H9 (cell line): ENCODE data around the gene RET. TPM values are rescaled to one million over a fixed set of nuclear protein-coding genes. Genes with fewer than 3 reads are reported as not detected.

Experiments
- DNase-seq: peaks from one replicate; pipeline ENCODE4 v3.0.0-alpha.2; 2017
- H2AFZ ChIP-seq: one replicate; pipeline ENCODE4 v1.6.1; 2013; ENCODE audit warnings: mild to moderate bottlenecking, low read length, control low read depth, moderate library complexity
- H2AK5ac ChIP-seq: 2 replicates; pipeline ENCODE4 v1.6.1; 2013; ENCODE audit warnings: low read length, control low read depth, mixed read lengths; ENCODE audit not compliant: insufficient read length
- H2BK120ac ChIP-seq: one replicate; pipeline ENCODE4 v1.6.1; 2013; ENCODE audit warnings: low read depth, mild to moderate bottlenecking, low read length, control low read depth, inconsistent platforms; ENCODE audit not compliant: poor library complexity, severe bottlenecking
- H2BK12ac ChIP-seq: 2 replicates; pipeline ENCODE4 v1.6.1; 2013; ENCODE audit warnings: low read length, control low read depth, mixed read lengths, low read depth; ENCODE audit not compliant: insufficient read length
- H2BK15ac ChIP-seq: 2 replicates; pipeline ENCODE4 v1.6.1; 2013; ENCODE audit warnings: low read depth, low read length, control low read depth
- H2BK20ac ChIP-seq: one replicate; pipeline ENCODE4 v1.6.1; 2013; ENCODE audit warnings: low read depth, mild to moderate bottlenecking, low read length, control low read depth, inconsistent platforms; ENCODE audit not compliant: poor library complexity, severe bottlenecking
- H2BK5ac ChIP-seq: 2 replicates; pipeline ENCODE4 v1.6.1; 2013; ENCODE audit warnings: low read length, control low read depth, mixed read lengths; ENCODE audit not compliant: insufficient read length
- H3K14ac ChIP-seq: 2 replicates; pipeline ENCODE4 v1.6.1; 2013; ENCODE audit warnings: low read length, control low read depth; ENCODE audit not compliant: insufficient read depth
- H3K18ac ChIP-seq: 2 replicates; pipeline ENCODE4 v1.6.1; 2013; ENCODE audit warnings: low read depth, mild to moderate bottlenecking, mixed read lengths, low read length, control low read depth; ENCODE audit not compliant: insufficient read length
- H3K23ac ChIP-seq: 2 replicates; pipeline ENCODE4 v1.6.1; 2013; ENCODE audit warnings: low read length, control low read depth, mixed read lengths, low read depth; ENCODE audit not compliant: insufficient read length
- H3K23me2 ChIP-seq: 2 replicates; pipeline ENCODE4 v1.6.1; 2013; ENCODE audit warnings: low read depth, mild to moderate bottlenecking, mixed read lengths, low read length, control low read depth; ENCODE audit not compliant: insufficient read length, poor library complexity, severe bottlenecking
- H3K27ac ChIP-seq: 2 replicates; pipeline ENCODE4 v1.5.1; 2013; ENCODE audit warnings: low read length, control low read depth, mixed read lengths, low read depth; ENCODE audit not compliant: insufficient read length
- H3K27me3 ChIP-seq: 2 replicates; pipeline ENCODE4 v1.6.1; 2013; ENCODE audit warnings: low read length, control low read depth, inconsistent platforms; ENCODE audit not compliant: insufficient read depth
- H3K4ac ChIP-seq: 2 replicates; pipeline ENCODE4 v1.6.1; 2013; ENCODE audit warnings: low read depth, mild to moderate bottlenecking, control low read depth, inconsistent platforms, low read length, moderate library complexity
- H3K4me1 ChIP-seq: 2 replicates; pipeline ENCODE4 v1.6.1; 2013; ENCODE audit warnings: low read length, control low read depth, inconsistent platforms; ENCODE audit not compliant: insufficient read depth
- H3K4me2 ChIP-seq: 2 replicates; pipeline ENCODE4 v1.6.1; 2013; ENCODE audit warnings: low read length, control low read depth, mixed read lengths; ENCODE audit not compliant: insufficient read length, insufficient read depth
- H3K56ac ChIP-seq: 2 replicates; pipeline ENCODE4 v1.6.1; 2013; ENCODE audit warnings: low read depth, mild to moderate bottlenecking, mixed read lengths, low read length, control low read depth; ENCODE audit not compliant: insufficient read length
- H3K79me1 ChIP-seq: 2 replicates; pipeline ENCODE4 v1.6.1; 2013; ENCODE audit warnings: low read depth, mild to moderate bottlenecking, moderate library complexity, low read length, control low read depth, inconsistent platforms; ENCODE audit not compliant: insufficient read depth, poor library complexity, severe bottlenecking
- H3K79me2 ChIP-seq: 2 replicates; pipeline ENCODE4 v1.6.1; 2013; ENCODE audit warnings: low read length, control low read depth, inconsistent platforms; ENCODE audit not compliant: insufficient read depth
- H3K9ac ChIP-seq: 2 replicates; pipeline ENCODE4 v1.6.1; 2013; ENCODE audit warnings: low read length, control low read depth, mixed read lengths; ENCODE audit not compliant: insufficient read length; ENCODE audit errors: extremely low read depth
- H3K9me3 ChIP-seq: one replicate; pipeline ENCODE4 v1.6.1; 2013; ENCODE audit warnings: low read depth, low read length, inconsistent platforms; ENCODE audit not compliant: control insufficient read depth
- H3T11ph ChIP-seq: one replicate; pipeline ENCODE4 v1.6.1; 2013; ENCODE audit warnings: mild to moderate bottlenecking, low read length, control low read depth, inconsistent platforms
- H4K20me1 ChIP-seq: one replicate; pipeline ENCODE4 v1.6.1; 2013; ENCODE audit not compliant: control insufficient read depth, insufficient read length, insufficient read depth
- H4K5ac ChIP-seq: 2 replicates; pipeline ENCODE4 v1.6.1; 2013; ENCODE audit warnings: low read depth, mild to moderate bottlenecking, mixed read lengths, low read length, control low read depth; ENCODE audit not compliant: insufficient read length
- H4K8ac ChIP-seq: replicated peaks from 2 replicates; pipeline ENCODE4 v1.6.1; 2013; ENCODE audit warnings: low read length, control low read depth, mixed read lengths, low read depth; ENCODE audit not compliant: insufficient read length
- H4K91ac ChIP-seq: 2 replicates; pipeline ENCODE4 v1.6.1; 2013; ENCODE audit warnings: low read depth, mild to moderate bottlenecking, moderate library complexity, mixed read lengths, low read length, control low read depth; ENCODE audit not compliant: insufficient read length
- H3K27ac Mint-ChIP-seq, 3 experiments: 2 replicates in 2 of 3; 3 replicates in 1 of 3; pipeline ENCODE4 v1.8.0; 2020 to 2021; ENCODE audit warnings: mixed read lengths in 3 of 3, mild to moderate bottlenecking in 1 of 3, moderate library complexity in 1 of 3
- H3K27me3 Mint-ChIP-seq: 2 replicates; pipeline ENCODE4 v1.8.0; 2021; ENCODE audit warnings: low read depth, mild to moderate bottlenecking, moderate library complexity, mixed read lengths
- H3K36me3 Mint-ChIP-seq, 3 experiments: 2 replicates in 2 of 3; 3 replicates in 1 of 3; pipeline ENCODE4 v1.8.0; 2020 to 2021; ENCODE audit warnings: low read depth in 3 of 3, mixed read lengths in 3 of 3; ENCODE audit not compliant: insufficient read depth in 1 of 3
- H3K4me1 Mint-ChIP-seq, 2 experiments: 2 replicates each; pipeline ENCODE4 v1.8.0; 2020; ENCODE audit warnings: mixed read lengths in 2 of 2
- H3K4me3 Mint-ChIP-seq, 2 experiments: 2 replicates in 1 of 2; 3 replicates in 1 of 2; pipeline ENCODE4 v1.8.0; 2020 to 2021; ENCODE audit warnings: mild to moderate bottlenecking in 2 of 2, mixed read lengths in 2 of 2, moderate library complexity in 1 of 2
- H3K9me3 Mint-ChIP-seq, 2 experiments: 2 replicates in 1 of 2; 3 replicates in 1 of 2; pipeline ENCODE4 v1.8.0; 2020; ENCODE audit warnings: mild to moderate bottlenecking in 2 of 2, mixed read lengths in 2 of 2, moderate library complexity in 1 of 2
- WGBS: extraction: QIAGEN DNeasy Blood & Tissue Kit; methylation state at CpG from one replicate; pipeline ENCODE4 v1.1.7; 2013; ENCODE audit warnings: missing lambda C conversion rate, low lambda C conversion rate, mixed read lengths; ENCODE audit not compliant: insufficient read length; ENCODE audit errors: extremely low coverage; 5-methylcytosine and 5-hydroxymethylcytosine counted together
- total RNA-seq: library from RNA; stranded (reverse); gene quantifications from 2 replicates; pipeline ENCODE4 v1.2.1, GENCODE V29; 2021
- TF ChIP-seq, protein P1 (sequence below): fragments of 200-600 bp; sonication (generic); conservative IDR thresholded peaks from 3 replicates; pipeline ENCODE4 v1.8.0; 2021; ENCODE audit warnings: antibody characterized with exemption, mild to moderate bottlenecking

The RET gene
- total RNA-seq, 1 experiment from 2014 or later: 12.2 TPM

DNA sequence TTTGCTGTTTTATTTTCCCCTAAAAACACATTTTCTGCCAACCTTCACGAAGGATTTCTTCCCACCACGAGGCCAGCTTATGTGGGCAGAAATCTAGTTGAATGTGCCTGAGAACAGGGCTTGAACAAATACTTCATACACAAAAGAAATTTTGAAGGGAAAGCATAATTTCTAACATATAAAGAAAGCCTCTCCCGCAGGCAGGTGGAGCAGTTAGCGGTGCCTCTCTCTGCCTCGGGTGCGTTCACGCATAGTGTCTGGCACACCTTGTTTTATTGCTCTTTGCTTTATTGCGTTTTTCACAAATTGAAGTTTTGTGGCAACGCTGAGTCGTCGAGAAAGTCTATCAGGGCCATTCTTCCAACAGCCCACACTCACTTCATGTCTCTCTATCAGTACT, 54.4 kb downstream of the RET start:
- Histone ChIP-seq H2AK5ac (no peak overlapping the region), H3K4ac (no peak overlapping the region), H3K4me2 (no peak overlapping the region), H3T11ph (no peak overlapping the region), H2BK5ac (no peak overlapping the region), H3K9ac (no peak overlapping the region), H3K23me2 (no peaks in the 10 kb centered on the region), H2AFZ (no peak overlapping the region), H3K56ac (no peak overlapping the region), H4K91ac (no peak overlapping the region), H3K18ac (no peak overlapping the region), H3K23ac (no peak overlapping the region), H3K14ac (no peak overlapping the region), H2BK120ac (no peak overlapping the region), H3K79me1 (no peaks in the 10 kb centered on the region), H4K8ac (no peak overlapping the region), H4K20me1 (no peaks in the 10 kb centered on the region), H3K9me3 (no peaks in the 10 kb centered on the region), H2BK12ac (no peak overlapping the region), H2BK15ac (no peak overlapping the region), H3K27me3 (no peaks in the 10 kb centered on the region), H3K27ac (no peak overlapping the region), H3K4me1 (no peaks in the 10 kb centered on the region; the same call in 1 of the 2 replicates), H2BK20ac (no peak overlapping the region), H3K79me2 (no peaks in the 10 kb centered on the region), H4K5ac (no peak overlapping the region)
- TF ChIP-seq, protein P1, sequence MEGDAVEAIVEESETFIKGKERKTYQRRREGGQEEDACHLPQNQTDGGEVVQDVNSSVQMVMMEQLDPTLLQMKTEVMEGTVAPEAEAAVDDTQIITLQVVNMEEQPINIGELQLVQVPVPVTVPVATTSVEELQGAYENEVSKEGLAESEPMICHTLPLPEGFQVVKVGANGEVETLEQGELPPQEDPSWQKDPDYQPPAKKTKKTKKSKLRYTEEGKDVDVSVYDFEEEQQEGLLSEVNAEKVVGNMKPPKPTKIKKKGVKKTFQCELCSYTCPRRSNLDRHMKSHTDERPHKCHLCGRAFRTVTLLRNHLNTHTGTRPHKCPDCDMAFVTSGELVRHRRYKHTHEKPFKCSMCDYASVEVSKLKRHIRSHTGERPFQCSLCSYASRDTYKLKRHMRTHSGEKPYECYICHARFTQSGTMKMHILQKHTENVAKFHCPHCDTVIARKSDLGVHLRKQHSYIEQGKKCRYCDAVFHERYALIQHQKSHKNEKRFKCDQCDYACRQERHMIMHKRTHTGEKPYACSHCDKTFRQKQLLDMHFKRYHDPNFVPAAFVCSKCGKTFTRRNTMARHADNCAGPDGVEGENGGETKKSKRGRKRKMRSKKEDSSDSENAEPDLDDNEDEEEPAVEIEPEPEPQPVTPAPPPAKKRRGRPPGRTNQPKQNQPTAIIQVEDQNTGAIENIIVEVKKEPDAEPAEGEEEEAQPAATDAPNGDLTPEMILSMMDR: no peak
- Mint-ChIP-seq H3K27me3 (peaks cover 2% of the 10 kb centered on the region), H3K4me1 (peaks cover 8 to 9% of the 10 kb centered on the region in 2 experiments), H3K9me3 (no peaks in the 10 kb centered on the region), H3K4me3 (no peak overlapping the region), H3K27ac (no peak overlapping the region), H3K36me3 (peaks cover 0 to 2% (median 0%) of the 10 kb centered on the region in 3 experiments; a peak in 2 of 7 replicates)
- WGBS: no CpG with 5 or more reads among the region's 11 CpGs
- DNase-seq: peak; percentile 4
